T-cell (primary cell): ENCODE results near the gene FOXJ1. TPM values are rescaled to one million over a fixed set of nuclear protein-coding genes. Genes with fewer than 3 reads are reported as not detected.
A peak's percentile ranks its signal among the peaks of the same experiment; 100 is the strongest.

Experiments
- ATAC-seq, 4 experiments: fragments of 200-7000 bp in 3 of 4; fragments of 150-1000 bp in 1 of 4; cut with Tn5 transposase; replicated peaks in 1 of 4; 1 replicate in 3 of 4; 2 replicates in 1 of 4; pipeline ENCODE4 v1.10.0; 2021; ENCODE audit warnings: moderate library complexity in 3 of 4, mild to moderate bottlenecking in 2 of 4, moderate number of reproducible peaks in 1 of 4
- CTCF ChIA-PET, 2 donors: fragments of 300-600 bp; sonication (Branson Sonifier 250); formaldehyde crosslinking; loops; one replicate each; lab custom pipeline; 2022; ENCODE audit warnings: antibody characterized with exemption in 2 of 2; lab: Charles Lee
- POLR2A ChIA-PET, 2 donors: fragments of 300-600 bp; sonication (Branson Sonifier 250); formaldehyde crosslinking; loops; one replicate each; lab custom pipeline; 2022; ENCODE audit warnings: antibody characterized with exemption in 2 of 2; lab: Charles Lee
- DNase-seq, 35 experiments: peaks; one replicate each; pipeline versions ENCODE4 v3.0.0 to v3.0.0-alpha.2; 2013 to 2023
- H3K27ac ChIP-seq: one replicate; pipeline ENCODE4 v1.5.1; 2013; ENCODE audit warnings: low read length
- H3K27me3 ChIP-seq, 2 experiments: replicated peaks in 1 of 2; 1 replicate in 1 of 2; 2 replicates in 1 of 2; pipeline versions ENCODE4 v1.6.1 to v1.7.0; 2013; ENCODE audit warnings: low read length in 1 of 2, mixed read lengths in 1 of 2; ENCODE audit not compliant: control insufficient read depth in 2 of 2, insufficient read depth in 2 of 2; ENCODE audit errors: extremely low read depth in 1 of 2
- H3K36me3 ChIP-seq, 2 donors: 1 replicate in 1 of 2; 2 replicates in 1 of 2; pipeline versions ENCODE4 v1.6.1 to v1.7.0; 2013; ENCODE audit warnings: low read length in 1 of 2; ENCODE audit not compliant: control insufficient read depth in 2 of 2, insufficient read depth in 1 of 2; ENCODE audit errors: extremely low read depth in 1 of 2
- H3K4me1 ChIP-seq, 2 experiments: 1 replicate in 1 of 2; 2 replicates in 1 of 2; pipeline versions ENCODE4 v1.6.1 to v1.7.0; 2013; ENCODE audit warnings: low read length in 2 of 2, mixed read lengths in 1 of 2; ENCODE audit not compliant: insufficient read depth in 2 of 2, control insufficient read depth in 1 of 2; ENCODE audit errors: extremely low read depth in 1 of 2
- H3K4me3 ChIP-seq, 2 donors: 1 replicate in 1 of 2; 2 replicates in 1 of 2; pipeline versions ENCODE4 v1.5.1 to v1.7.0; 2013; ENCODE audit warnings: mild to moderate bottlenecking in 2 of 2, low read length in 1 of 2, moderate library complexity in 1 of 2; ENCODE audit not compliant: control insufficient read depth in 1 of 2; ENCODE audit errors: extremely low read depth in 1 of 2
- H3K9me3 ChIP-seq: 2 replicates; pipeline ENCODE4 v1.7.0; 2013
- H3K27ac Mint-ChIP-seq, 2 donors: one replicate each; pipeline ENCODE4 v1.8.0; 2020 to 2021; ENCODE audit warnings: mild to moderate bottlenecking in 2 of 2, mixed read lengths in 2 of 2
- H3K27me3 Mint-ChIP-seq, 2 donors: one replicate each; pipeline ENCODE4 v1.8.0; 2021 to 2022; ENCODE audit warnings: mixed read lengths in 2 of 2
- H3K36me3 Mint-ChIP-seq: one replicate; pipeline ENCODE4 v1.8.0; 2021; ENCODE audit warnings: mixed read lengths
- H3K4me1 Mint-ChIP-seq, 3 donors: one replicate each; pipeline ENCODE4 v1.8.0; 2020 to 2022; ENCODE audit warnings: mixed read lengths in 3 of 3, mild to moderate bottlenecking in 1 of 3
- H3K4me3 Mint-ChIP-seq, 3 donors: one replicate each; pipeline ENCODE4 v1.8.0; 2020 to 2022; ENCODE audit warnings: mild to moderate bottlenecking in 3 of 3, mixed read lengths in 3 of 3, moderate library complexity in 3 of 3
- H3K9me3 Mint-ChIP-seq, 3 donors: one replicate each; pipeline ENCODE4 v1.8.0; 2020 to 2022; ENCODE audit warnings: mixed read lengths in 3 of 3
- WGBS: methylation state at CpG from one replicate; pipeline ENCODE4 v1.1.5; 2013; ENCODE audit warnings: missing lambda C conversion rate; ENCODE audit not compliant: insufficient coverage; 5-methylcytosine and 5-hydroxymethylcytosine counted together
- total RNA-seq, 35 experiments: library from RNA in 6 of 35; stranded (reverse) in 6 of 35; fragments of 120-200 nt in 1 of 35; gene quantifications; one replicate each; pipeline versions ENCODE4 v1.2.1 to v1.2.4 and lab custom pipeline; 2013 to 2026

Gene FOXJ1
- total RNA-seq, 5 donors from 2014 or later (not counting 1 experiment from before 2014, with no cell fraction given), result 0.99 to 3.0 (median 1.7) TPM

- peak overlapping the region; percentile 55 to 72 for H3K27ac Mint-ChIP-seq
- no peaks in the 10 kb centered on the region for H3K9me3 Mint-ChIP-seq
- 98% methylated on average over 14 of the region's 22 CpGs for WGBS
- H3K27me3 Mint-ChIP-seq, result no peaks in the 10 kb centered on the region
- Histone ChIP-seq H3K27ac (no peak overlapping the region), H3K9me3 (no peaks in the 10 kb centered on the region), H3K36me3 (no peaks in the 10 kb centered on the region), H3K4me1 (peaks cover 8 to 31% of the 10 kb centered on the region in 2 experiments), H3K27me3 (no peaks in the 10 kb centered on the region), H3K4me3 (no peak overlapping the region)
- no peak for DNase-seq
- H3K4me3 Mint-ChIP-seq, result peak overlapping the region in 1 of 3 donors; percentile 12
- ChIA-PET CTCF (interaction anchor here (0.8 to 5.7 kb wide), 3 partner anchors 27 to 155 kb away, joined by 4 to 27 read pairs (median 4); no protein-coding TSS in a partner anchor), POLR2A (interaction anchor here in 1 of 2 donors (0.5 kb wide), 1 partner anchor 159 kb away, joined by 4 read pairs; no protein-coding TSS in a partner anchor)
- peaks cover 23 to 38% (median 34%) of the 10 kb centered on the region in 3 donors for H3K4me1 Mint-ChIP-seq
- ATAC-seq, result no peak
- no peaks in the 10 kb centered on the region for H3K36me3 Mint-ChIP-seq
These were observed 16.3 kb downstream of the FOXJ1 start for GRCh38 chr17:76124582-76125390.

DNA sequence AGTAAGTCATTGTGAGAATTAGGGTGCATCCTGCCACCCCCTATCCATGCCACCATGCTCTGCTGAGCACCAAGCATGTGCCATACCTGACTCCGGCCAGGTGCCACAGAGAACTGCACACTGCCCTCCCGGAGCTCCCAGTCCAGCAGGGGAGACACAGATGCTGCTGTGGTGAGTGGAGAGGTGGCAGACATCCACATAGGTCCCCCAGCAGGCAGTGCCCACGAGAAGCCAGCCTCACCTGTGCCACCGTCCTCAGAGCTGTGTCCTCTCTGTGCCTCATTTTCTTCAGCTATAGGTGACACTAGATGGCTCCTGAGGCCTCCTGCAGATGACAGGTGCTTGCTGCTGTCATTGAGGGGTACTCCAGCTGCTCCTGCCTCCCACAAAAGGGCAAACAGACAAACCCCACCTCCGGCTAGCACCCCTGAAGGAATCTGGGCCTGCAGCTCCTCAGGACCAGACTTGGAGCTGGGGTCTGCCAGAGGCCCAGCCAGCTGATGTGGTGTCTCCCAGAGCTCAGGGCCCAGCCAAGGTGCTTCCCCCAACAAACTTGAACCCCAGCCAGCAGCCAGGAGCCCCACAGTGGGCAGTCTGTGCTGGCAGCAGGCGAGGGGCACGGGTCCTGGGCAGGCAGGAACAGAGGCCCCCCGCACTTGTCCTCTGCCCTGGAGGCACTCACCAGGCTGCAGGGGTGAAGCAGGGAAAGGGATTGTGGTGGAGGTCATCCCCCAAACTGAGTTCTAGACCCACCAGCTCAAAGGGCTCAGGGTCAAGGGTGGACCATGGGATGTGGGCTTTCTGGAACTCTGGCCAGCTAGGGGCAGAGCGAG lies 17.1 kb downstream of the FOXJ1 start:
- no peaks in the 10 kb centered on the region for H3K9me3 Mint-ChIP-seq

GRCh38 chr17:76123191-76123499 lies 17.9 kb downstream of the FOXJ1 start:
- no peaks in the 10 kb centered on the region for H3K36me3 ChIP-seq
- peak overlapping the region; percentile 10 to 59 (median 25) for H3K4me3 Mint-ChIP-seq
- DNase-seq (no peak), ATAC-seq (no peak)
- WGBS, result 47% methylated on average over 2 of the region's 5 CpGs
- no peaks in the 10 kb centered on the region for H3K9me3 Mint-ChIP-seq
- H3K4me3 ChIP-seq, result no peak overlapping the region
- H3K9me3 ChIP-seq, result no peaks in the 10 kb centered on the region
- H3K4me1 ChIP-seq, result peaks cover 8 to 31% of the 10 kb centered on the region in 2 experiments
- no peak overlapping the region for H3K27ac ChIP-seq
- H3K27ac Mint-ChIP-seq, result peak overlapping the region; percentile 41 to 52
- no peaks in the 10 kb centered on the region for H3K27me3 Mint-ChIP-seq
- H3K36me3 Mint-ChIP-seq, result no peaks in the 10 kb centered on the region
- peaks cover 23 to 38% (median 33%) of the 10 kb centered on the region in 3 donors for H3K4me1 Mint-ChIP-seq
- ChIA-PET CTCF (interaction anchor here (0.6 to 5.7 kb wide), 5 partner anchors 27 to 274 kb away, joined by 3 to 27 read pairs (median 4); no protein-coding TSS in a partner anchor), POLR2A (interaction anchor here in 1 of 2 donors (0.7 kb wide), 1 partner anchor 11 kb away, joined by 5 read pairs; no protein-coding TSS in a partner anchor)
- peaks cover 0 to 4% of the 10 kb centered on the region in 2 experiments for H3K27me3 ChIP-seq

More for the DNA sequence above, 17.1 kb downstream of the FOXJ1 start:
- Histone ChIP-seq H3K4me3 (no peak overlapping the region), H3K4me1 (peaks cover 8 to 31% of the 10 kb centered on the region in 2 experiments), H3K9me3 (no peaks in the 10 kb centered on the region), H3K36me3 (no peaks in the 10 kb centered on the region), H3K27ac (no peak overlapping the region), H3K27me3 (peaks cover 0 to 4% of the 10 kb centered on the region in 2 experiments)
- peaks cover 23 to 38% (median 34%) of the 10 kb centered on the region in 3 donors for H3K4me1 Mint-ChIP-seq
- ChIA-PET CTCF (interaction anchor here (0.6 to 5.7 kb wide), 8 partner anchors 8 to 273 kb away, joined by 3 to 27 read pairs (median 4); no protein-coding TSS in a partner anchor), POLR2A (interaction anchor here in 1 of 2 donors (0.7 kb wide), 1 partner anchor 10 kb away, joined by 5 read pairs; no protein-coding TSS in a partner anchor)
- no peaks in the 10 kb centered on the region for H3K36me3 Mint-ChIP-seq
- H3K4me3 Mint-ChIP-seq, result peak overlapping the region in 1 of 3 donors; percentile 59
- 63% methylated on average over 7 of the region's 9 CpGs for WGBS
- H3K27me3 Mint-ChIP-seq, result no peaks in the 10 kb centered on the region
- ATAC-seq (no peak), DNase-seq (no peak)
- H3K27ac Mint-ChIP-seq, result peak overlapping the region; percentile 11 to 55

GRCh38 chr17:76122431-76123190 lies 18.4 kb downstream of the FOXJ1 start:
- Mint-ChIP-seq H3K4me3 (peak overlapping the region; percentile 39 to 59 (median 45)), H3K9me3 (no peaks in the 10 kb centered on the region), H3K27ac (peak overlapping the region; percentile 69 to 75), H3K27me3 (no peaks in the 10 kb centered on the region), H3K4me1 (peaks cover 23 to 38% (median 33%) of the 10 kb centered on the region in 3 donors), H3K36me3 (no peaks in the 10 kb centered on the region)
- Histone ChIP-seq H3K4me1 (peaks cover 8 to 31% of the 10 kb centered on the region in 2 experiments), H3K9me3 (no peaks in the 10 kb centered on the region), H3K27me3 (peaks cover 0 to 4% of the 10 kb centered on the region in 2 experiments), H3K36me3 (peaks cover 0 to 1% of the 10 kb centered on the region in 2 donors), H3K4me3 (no peak overlapping the region), H3K27ac (no peak overlapping the region)
- CTCF ChIA-PET, result interaction anchor here (0.7 to 5.7 kb wide), 4 partner anchors 27 to 274 kb away, joined by 3 to 27 read pairs (median 4); no protein-coding TSS in a partner anchor
- ATAC-seq (no peak), DNase-seq (no peak)
- POLR2A ChIA-PET, result interaction anchor here in 1 of 2 donors (1.0 kb wide), 1 partner anchor 146 kb away, joined by 3 read pairs; no protein-coding TSS in a partner anchor
- WGBS, result 97% methylated on average over 18 of the region's 24 CpGs

GRCh38 chr17:76121932-76122430 lies 19.1 kb downstream of the FOXJ1 start:
- H3K9me3 ChIP-seq, result no peaks in the 10 kb centered on the region
- H3K27me3 Mint-ChIP-seq, result no peaks in the 10 kb centered on the region
- CTCF ChIA-PET, result interaction anchor here (0.6 to 5.7 kb wide), 6 partner anchors 58 to 158 kb away, joined by 3 to 29 read pairs (median 12); no protein-coding TSS in a partner anchor
- peak overlapping the region; percentile 39 to 59 (median 45) for H3K4me3 Mint-ChIP-seq
- 32% methylated on average over 41 of the region's 42 CpGs for WGBS
- no peaks in the 10 kb centered on the region for H3K36me3 Mint-ChIP-seq
- H3K27ac Mint-ChIP-seq, result peak overlapping the region; percentile 69 to 75
- POLR2A ChIA-PET, result interaction anchor here in 1 of 2 donors (1.0 kb wide), 1 partner anchor 147 kb away, joined by 3 read pairs; no protein-coding TSS in a partner anchor
- H3K27me3 ChIP-seq, result peaks cover 0 to 4% of the 10 kb centered on the region in 2 experiments
- H3K36me3 ChIP-seq, result peaks cover 0 to 2% of the 10 kb centered on the region in 2 donors
- peak overlapping the region; percentile 27 to 50 for H3K4me3 ChIP-seq
- H3K4me1 Mint-ChIP-seq, result peaks cover 19 to 33% (median 30%) of the 10 kb centered on the region in 3 donors
- peak in 2 of 35 experiments; percentile 25 to 33 for DNase-seq
- ATAC-seq, result peak; percentile 18 to 35 (median 22)
- H3K4me1 ChIP-seq, result peaks cover 6 to 28% of the 10 kb centered on the region in 2 experiments
- H3K9me3 Mint-ChIP-seq, result no peaks in the 10 kb centered on the region
- H3K27ac ChIP-seq, result peak overlapping the region; percentile 23
